Coronary artery (tissue), 2 donors: ENCODE results near the gene CLDN1.

Experiments
- DNase-seq: peaks from one replicate; pipeline ENCODE4 v3.0.0-alpha.2; 2017; ENCODE audit warnings: low spot score
- H3K27ac ChIP-seq, 2 donors: fragments of 200-600 bp; sonication (generic); one replicate each; pipeline ENCODE4 v1.5.1; 2016 to 2019
- H3K4me3 ChIP-seq: fragments of 200-600 bp; sonication (generic); 2 replicates; pipeline ENCODE4 v1.5.1; 2016; ENCODE audit warnings: mild to moderate bottlenecking, moderate library complexity
- CTCF ChIP-seq: fragments of 200-600 bp; sonication (generic); IDR thresholded peaks from one replicate; pipeline ENCODE4 v1.5.1; 2019; ENCODE audit warnings: antibody characterized with exemption

Gene CLDN1

GRCh38 chr3:190336516-190337189 lies 14.4 kb upstream of the CLDN1 start:
- no peak overlapping the region for H3K4me3 ChIP-seq
- no peak overlapping the region for H3K27ac ChIP-seq
- TF ChIP-seq CTCF: no peak
- no peak for DNase-seq

DNA sequence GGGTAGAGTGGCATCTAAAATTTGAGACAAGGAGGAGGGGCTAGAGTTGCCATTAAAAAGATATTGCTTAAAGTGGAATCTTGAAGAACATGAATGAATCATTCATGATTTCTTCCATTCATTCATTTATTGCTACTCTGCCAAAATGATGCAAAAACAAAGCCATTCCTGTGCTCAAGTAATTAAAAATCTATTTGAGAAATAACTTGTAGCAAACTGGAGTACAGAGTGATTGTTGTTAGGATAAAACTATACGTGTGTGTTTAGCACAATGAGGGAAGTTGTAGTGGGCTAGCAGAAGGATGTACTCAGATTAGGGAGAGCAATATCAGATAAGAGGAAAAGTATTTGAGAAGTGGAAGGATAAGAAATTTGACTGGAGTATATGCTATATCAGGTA lies 11.7 kb upstream of the CLDN1 start:
- Histone ChIP-seq H3K4me3 (no peak overlapping the region), H3K27ac (no peak overlapping the region)
- DNase-seq: no peak
- TF ChIP-seq CTCF: no peak

DNA sequence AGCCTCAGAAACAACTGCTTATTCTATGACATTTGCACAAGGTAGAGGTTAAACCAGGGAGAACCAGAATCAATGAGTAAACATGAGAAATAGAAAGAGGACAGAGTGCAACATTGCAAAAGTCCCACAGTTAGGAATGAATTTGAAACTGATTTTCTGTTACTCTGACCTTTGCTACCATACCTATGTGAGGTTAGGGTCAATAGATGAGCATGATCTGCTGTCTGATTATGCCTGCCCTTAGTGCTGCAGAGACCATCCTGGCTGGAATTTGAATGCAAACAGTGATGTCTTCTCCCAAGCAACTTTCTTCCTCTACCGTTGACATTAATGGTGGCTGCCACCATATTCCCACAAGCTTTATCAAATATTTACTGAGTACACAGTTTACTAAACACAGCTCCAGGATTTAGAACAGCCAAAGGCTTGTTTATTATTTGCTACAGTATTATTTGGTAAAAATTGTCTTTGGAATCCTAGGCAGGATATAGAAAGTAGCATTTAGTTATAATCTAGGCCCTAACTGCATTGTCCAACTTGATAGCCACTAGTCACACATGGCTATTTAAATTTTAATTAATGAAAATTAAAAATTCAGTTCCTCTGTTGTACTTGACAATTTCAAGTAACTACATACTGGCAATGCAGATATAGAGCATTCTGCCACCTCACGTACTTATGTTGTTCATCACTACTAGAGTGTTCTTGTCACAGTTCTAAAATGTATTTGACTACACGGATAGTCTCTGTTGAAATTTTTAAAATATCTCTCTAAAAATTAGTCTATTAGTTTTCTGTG lies 8.9 kb upstream of the CLDN1 start:
- no peak for DNase-seq
- no peak overlapping the region for H3K4me3 ChIP-seq
- TF ChIP-seq CTCF: no peak

GRCh38 chr3:190326930-190327329 lies 4.7 kb upstream of the CLDN1 start:
- DNase-seq: no peak
- Histone ChIP-seq H3K4me3 (no peak overlapping the region), H3K27ac (no peak overlapping the region)

More for the DNA sequence above, 8.9 kb upstream of the CLDN1 start:
- H3K27ac ChIP-seq: no peak overlapping the region

DNA sequence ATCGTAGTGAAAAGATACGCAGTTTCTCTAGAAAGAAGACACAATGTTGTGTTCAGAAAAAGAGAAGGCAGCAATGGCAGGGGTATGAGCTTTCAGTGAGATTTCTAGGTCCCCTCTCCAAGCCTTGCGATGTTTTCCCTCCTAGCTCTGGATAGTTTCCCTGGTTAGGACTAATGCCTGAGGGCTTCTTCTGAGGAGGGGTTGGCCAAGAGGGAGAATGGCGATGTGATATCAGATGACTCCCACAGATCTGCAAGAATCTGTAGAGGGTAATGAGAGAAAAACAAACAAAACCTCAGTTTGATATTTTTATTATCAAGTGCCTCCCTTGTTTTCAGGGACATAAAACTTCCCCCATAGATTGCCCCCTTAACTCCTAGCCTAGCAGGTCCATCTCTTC lies 4.1 kb upstream of the CLDN1 start:
- H3K27ac ChIP-seq: no peak overlapping the region
- no peak overlapping the region for H3K4me3 ChIP-seq
- no peak for DNase-seq
- TF ChIP-seq CTCF: no peak

More at GRCh38 chr3:190326930-190327329, 4.7 kb upstream of the CLDN1 start:
- no peak for TF ChIP-seq CTCF

DNA sequence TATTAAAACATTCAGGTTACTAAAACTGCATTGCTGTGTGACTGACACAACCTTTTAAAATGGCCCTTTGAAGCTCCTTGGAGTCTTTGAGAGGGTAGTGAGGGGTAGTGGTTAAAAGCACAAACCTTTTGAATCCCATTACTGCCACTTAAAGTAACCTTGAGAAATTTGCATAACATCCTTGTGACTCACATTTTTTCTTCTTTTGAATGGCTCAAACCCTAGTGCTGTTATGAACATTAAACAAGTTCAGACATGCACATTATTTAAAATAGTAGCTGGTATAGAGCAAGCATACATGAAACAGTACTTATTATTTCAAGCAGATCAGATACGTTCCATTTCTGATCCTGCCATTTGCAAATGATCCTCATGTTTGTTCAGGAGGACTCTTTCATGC lies 3.7 kb upstream of the CLDN1 start:
- Histone ChIP-seq H3K27ac (no peak overlapping the region), H3K4me3 (no peak overlapping the region)
- no peak for DNase-seq
- TF ChIP-seq CTCF: no peak

GRCh38 chr3:190323246-190323626 lies 990 bp upstream of the CLDN1 start:
- Histone ChIP-seq H3K4me3 (peak overlapping the region; percentile 75), H3K27ac (no peak overlapping the region)
- no peak for DNase-seq
- no peak for TF ChIP-seq CTCF
